BLaER1 treated with 17β-estradiol and CSF1 and Interleukin-3, amounts not matched to agents 10 nM and 100 nM (cell line): ENCODE results near the gene CDH4.

ENCODE experiments used
- H3K27ac ChIP-seq, 11 experiments: shearing (Covaris generic); formaldehyde crosslinking; 2 replicates each; pipeline ENCODE4 v1.8.1; 2022
- H3K27me3 ChIP-seq, 11 experiments: shearing (Covaris generic); formaldehyde crosslinking; 2 replicates each; pipeline ENCODE4 v1.8.1; 2022
- H3K36me3 ChIP-seq, 11 experiments: shearing (Covaris generic); formaldehyde crosslinking; 2 replicates each; pipeline ENCODE4 v1.8.1; 2022
- H3K4me1 ChIP-seq, 10 experiments: shearing (Covaris generic); formaldehyde crosslinking; 2 replicates each; pipeline ENCODE4 v1.8.1; 2022
- H3K4me2 ChIP-seq, 11 experiments: shearing (Covaris generic); formaldehyde crosslinking; 2 replicates each; pipeline ENCODE4 v1.8.1; 2022
- H3K4me3 ChIP-seq, 10 experiments: shearing (Covaris generic); formaldehyde crosslinking; 2 replicates each; pipeline ENCODE4 v1.8.1; 2022
- H3K9ac ChIP-seq, 11 experiments: shearing (Covaris generic); formaldehyde crosslinking; 2 replicates each; pipeline ENCODE4 v1.8.1; 2022
- H3K9me3 ChIP-seq, 11 experiments: shearing (Covaris generic); formaldehyde crosslinking; replicated peaks in 1 of 11; 2 replicates each; pipeline ENCODE4 v1.8.1; 2022
- H4K20me1 ChIP-seq, 11 experiments: shearing (Covaris generic); formaldehyde crosslinking; 2 replicates each; pipeline ENCODE4 v1.8.1; 2022
- Cebpa-rat ChIP-seq, 11 experiments: shearing (Covaris generic); IDR thresholded peaks; 2 replicates each; pipeline ENCODE4 v1.8.1; 2022

Gene CDH4

GRCh38 chr20:61900945-61901293 is 648.9 kb downstream of the CDH4 start:
- peaks cover 9 to 21% (median 18%) of the 10 kb centered on the region in 10 experiments; a peak in 19 of 20 replicates for H3K4me1 ChIP-seq
- H3K4me2 ChIP-seq = no peak overlapping the region
- no peak for TF ChIP-seq Cebpa-rat (IDR thresholded peaks at IDR 0.05)
- peaks cover 0 to 20% (median 0%) of the 10 kb centered on the region in 11 experiments; a peak in 6 of 22 replicates for H4K20me1 ChIP-seq
- H3K27me3 ChIP-seq = no peaks in the 10 kb centered on the region
- no peak overlapping the region for H3K4me3 ChIP-seq
- H3K9ac ChIP-seq = no peak overlapping the region
- H3K36me3 ChIP-seq = no peaks in the 10 kb centered on the region
- no peaks in the 10 kb centered on the region for H3K9me3 ChIP-seq
- no peak overlapping the region for H3K27ac ChIP-seq

- Histone ChIP-seq H3K4me3 (no peak overlapping the region), H3K27ac (no peak overlapping the region), H3K27me3 (no peaks in the 10 kb centered on the region), H3K9ac (no peak overlapping the region), H3K4me1 (peaks cover 9 to 14% (median 14%) of the 10 kb centered on the region in 10 experiments; a peak in 19 of 20 replicates), H3K4me2 (peak overlapping the region; percentile 19 to 55 (median 43); a peak in 20 of 22 replicates), H4K20me1 (peaks cover 0 to 23% (median 0%) of the 10 kb centered on the region in 11 experiments; a peak in 6 of 22 replicates), H3K9me3 (no peaks in the 10 kb centered on the region), H3K36me3 (no peaks in the 10 kb centered on the region)
- TF ChIP-seq Cebpa-rat (IDR thresholded peaks at IDR 0.05) = no peak
Measured at GRCh38 chr20:61901392-61902220, 649.5 kb downstream of the CDH4 start.

- Histone ChIP-seq H3K4me1 (peaks cover 9 to 12% (median 11%) of the 10 kb centered on the region in 10 experiments; a peak in 19 of 20 replicates), H3K36me3 (no peaks in the 10 kb centered on the region), H3K9ac (no peak overlapping the region), H3K27me3 (no peaks in the 10 kb centered on the region), H3K27ac (no peak overlapping the region), H3K4me3 (no peak overlapping the region), H4K20me1 (peaks cover 0 to 24% (median 0%) of the 10 kb centered on the region in 11 experiments; a peak in 4 of 22 replicates), H3K9me3 (no peaks in the 10 kb centered on the region), H3K4me2 (peak overlapping the region in 9 of 11 experiments; percentile 35 to 55 (median 44); a peak in 10 of 22 replicates)
- no peak for TF ChIP-seq Cebpa-rat (IDR thresholded peaks at IDR 0.05)
Measured at GRCh38 chr20:61902221-61902869, 650.3 kb downstream of the CDH4 start.

GRCh38 chr20:61903575-61904340 is 651.7 kb downstream of the CDH4 start:
- Histone ChIP-seq H3K4me1 (peaks cover 9 to 15% (median 13%) of the 10 kb centered on the region in 10 experiments; a peak in 19 of 20 replicates), H3K36me3 (no peaks in the 10 kb centered on the region), H3K4me3 (no peak overlapping the region), H4K20me1 (peaks cover 0 to 17% (median 0%) of the 10 kb centered on the region in 11 experiments; a peak in 3 of 22 replicates), H3K4me2 (no peak overlapping the region), H3K27me3 (0 out of 22 replicates have a peak, but pooled peaks cover 0 to 2% (median 0%) of the 10 kb centered on the region in 11 experiments), H3K9me3 (no peaks in the 10 kb centered on the region), H3K9ac (no peak overlapping the region), H3K27ac (no peak overlapping the region)
- TF ChIP-seq Cebpa-rat (IDR thresholded peaks at IDR 0.05) = no peak

- H4K20me1 ChIP-seq = peaks cover 0 to 21% (median 0%) of the 10 kb centered on the region in 11 experiments; a peak in 3 of 22 replicates
- no peak overlapping the region for H3K4me2 ChIP-seq
- no peak overlapping the region for H3K4me3 ChIP-seq
- no peak overlapping the region for H3K27ac ChIP-seq
- H3K27me3 ChIP-seq = 0 out of 22 replicates have a peak, but pooled peaks cover 0 to 6% (median 0%) of the 10 kb centered on the region in 11 experiments
- H3K36me3 ChIP-seq = no peaks in the 10 kb centered on the region
- H3K4me1 ChIP-seq = peaks cover 9 to 22% (median 20%) of the 10 kb centered on the region in 10 experiments; a peak in 19 of 20 replicates
- TF ChIP-seq Cebpa-rat (IDR thresholded peaks at IDR 0.05) = no peak
- H3K9me3 ChIP-seq = no peaks in the 10 kb centered on the region
- H3K9ac ChIP-seq = no peak overlapping the region
Measured at GRCh38 chr20:61904456-61904855, 652.4 kb downstream of the CDH4 start.

- TF ChIP-seq Cebpa-rat (IDR thresholded peaks at IDR 0.05) = no peak
- Histone ChIP-seq H3K9me3 (peaks cover 7 to 14% (median 10%) of the 10 kb centered on the region in 11 experiments; a peak in 20 of 22 replicates), H3K4me1 (peaks cover 9 to 24% (median 21%) of the 10 kb centered on the region in 10 experiments; a peak in 19 of 20 replicates), H3K27ac (no peak overlapping the region), H3K4me2 (no peak overlapping the region), H4K20me1 (peaks cover 0 to 21% (median 0%) of the 10 kb centered on the region in 11 experiments; a peak in 3 of 22 replicates), H3K36me3 (peaks cover 0 to 3% (median 0%) of the 10 kb centered on the region in 11 experiments; a peak in 4 of 22 replicates), H3K4me3 (no peak overlapping the region), H3K27me3 (0 out of 22 replicates have a peak, but pooled peaks cover 0 to 6% (median 0%) of the 10 kb centered on the region in 11 experiments), H3K9ac (no peak overlapping the region)
Measured at GRCh38 chr20:61905781-61906523, 653.9 kb downstream of the CDH4 start.

- H4K20me1 ChIP-seq = peaks cover 0 to 17% (median 0%) of the 10 kb centered on the region in 11 experiments; a peak in 3 of 22 replicates
- no peak overlapping the region for H3K4me2 ChIP-seq
- peaks cover 8 to 24% (median 21%) of the 10 kb centered on the region in 10 experiments for H3K4me1 ChIP-seq
- no peak overlapping the region for H3K27ac ChIP-seq
- 0 out of 22 replicates have a peak, but pooled peaks cover 0 to 7% (median 0%) of the 10 kb centered on the region in 11 experiments for H3K27me3 ChIP-seq
- no peak for TF ChIP-seq Cebpa-rat (IDR thresholded peaks at IDR 0.05)
- H3K36me3 ChIP-seq = peaks cover 0 to 3% (median 0%) of the 10 kb centered on the region in 11 experiments; a peak in 4 of 22 replicates
- no peak overlapping the region for H3K4me3 ChIP-seq
- peaks cover 7 to 15% (median 10%) of the 10 kb centered on the region in 11 experiments; a peak in 20 of 22 replicates for H3K9me3 ChIP-seq
- H3K9ac ChIP-seq = no peak overlapping the region; a peak in 1 of 22 replicates
Measured at GRCh38 chr20:61907081-61907891, 655.2 kb downstream of the CDH4 start.
